GM18907 (cell line): ENCODE data around the gene MED1.
"Not testable (repeated sequence)": the region's sequence is repeated elsewhere in the genome, so short reads cannot be mapped to it uniquely, and the experiment has no call there.

Experiments used
- ATAC-seq: cut with Tn5 transposase; IDR thresholded peaks from one replicate; pipeline ENCODE4 v1.9.1; 2021; ENCODE audit warnings: mild to moderate bottlenecking, moderate library complexity; ENCODE audit not compliant: unreplicated experiment

Gene MED1

GRCh38 chr17:39450847-39451581 lies at the start of gene MED1:
TSS of gene MED1 (minus strand) at chr17:39451263. CDS start at chr17:39451062, 201 bp downstream.
- ATAC-seq, result peak; percentile 90

- ATAC-seq, result not testable (repeated sequence)
Observed at GRCh38 chr17:39496921-39497320, 45.9 kb upstream of the MED1 start.

- no peak for ATAC-seq
Observed at GRCh38 chr17:39487946-39488345, 36.9 kb upstream of the MED1 start.

- ATAC-seq, result not testable (repeated sequence)
Observed at GRCh38 chr17:39487490-39487889, 36.4 kb upstream of the MED1 start.

- ATAC-seq, result no peak
Observed at GRCh38 chr17:39486242-39486641, 35.2 kb upstream of the MED1 start.

- ATAC-seq, result no peak
Observed at GRCh38 chr17:39485555-39485954, 34.5 kb upstream of the MED1 start.

GRCh38 chr17:39484178-39484577 lies 33.1 kb upstream of the MED1 start:
- ATAC-seq, result peak; percentile 57

- ATAC-seq, result no peak
Observed at GRCh38 chr17:39483506-39483905, 32.4 kb upstream of the MED1 start.

- ATAC-seq, result not testable (repeated sequence)
Observed at GRCh38 chr17:39479631-39480030, 28.6 kb upstream of the MED1 start.

- ATAC-seq, result no peak
Observed at GRCh38 chr17:39473310-39473709, 22.2 kb upstream of the MED1 start.

- ATAC-seq, result not testable (repeated sequence)
Observed at GRCh38 chr17:39468610-39469009, 17.5 kb upstream of the MED1 start.

- not testable (repeated sequence) for ATAC-seq
Observed at GRCh38 chr17:39464639-39465181, 13.6 kb upstream of the MED1 start.

GRCh38 chr17:39462631-39463375 lies 11.7 kb upstream of the MED1 start:
- no peak for ATAC-seq

GRCh38 chr17:39461926-39462569 lies 11.0 kb upstream of the MED1 start:
- ATAC-seq, result peak; percentile 7

- ATAC-seq, result peak; percentile 83
Observed at GRCh38 chr17:39461113-39461925, 10.3 kb upstream of the MED1 start, which contains the start of gene CDK12. TSS of gene CDK12 (plus strand) at chr17:39461486. CDS start at chr17:39462072, 586 bp downstream.

GRCh38 chr17:39455919-39456318 lies 4.9 kb upstream of the MED1 start:
- no peak for ATAC-seq

- ATAC-seq, result no peak
Observed at GRCh38 chr17:39450051-39450450, 1.0 kb downstream of the MED1 start.

GRCh38 chr17:39447561-39447960 lies 3.5 kb downstream of the MED1 start:
- no peak for ATAC-seq

- ATAC-seq, result no peak
Observed at GRCh38 chr17:39443326-39443725, 7.7 kb downstream of the MED1 start.

GRCh38 chr17:39439868-39440267 lies 11.2 kb downstream of the MED1 start:
- not testable (repeated sequence) for ATAC-seq
